Measurements from ENCODE around the gene TENT5A. TPM values are rescaled to one million over a fixed set of nuclear protein-coding genes. Genes with fewer than 3 reads are reported as not detected.

The TENT5A gene
- total and polyA plus RNA-seq, 4 donors, result 4.0 to 13.6 (median 11.4) TPM

DNA sequence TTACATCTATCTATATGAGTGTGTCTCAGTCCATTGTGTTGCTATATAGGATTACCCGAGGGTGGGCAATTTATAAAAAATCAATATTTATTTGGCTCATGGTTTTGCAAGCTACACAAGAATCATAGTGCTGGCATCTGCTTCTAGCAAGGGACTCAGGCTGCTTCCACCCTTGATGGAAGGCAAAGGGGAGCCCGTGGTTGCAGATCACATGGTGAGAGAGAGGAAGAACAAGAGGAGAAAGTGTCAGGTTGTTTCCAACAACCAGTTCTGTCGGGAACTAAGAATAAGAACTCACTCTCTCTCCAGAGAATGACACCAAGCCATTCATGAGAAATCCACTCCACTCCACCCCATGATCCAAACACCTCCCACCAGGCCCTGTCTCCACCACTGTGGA, 48.2 kb upstream of the TENT5A start (continued):
- TF ChIP-seq ZBTB33 (IDR thresholded peaks at IDR 0.05) (no peak), YY1 (IDR thresholded peaks at IDR 0.05) (no peak)

GRCh38 chr6:81799323-81799722, 46.8 kb upstream of the TENT5A start:
- no peak overlapping the region for H3K27ac ChIP-seq (ENCODE audit: low read depth in 1 of 2, low read length in 2 of 2)
- WGBS, result 82% methylated on average over 1 of the region's 1 CpG
- no peak overlapping the region for H3K4me3 ChIP-seq (ENCODE audit: low read depth in 1 of 3, low read length in 3 of 3)
- no peaks in the 10 kb centered on the region for H3K36me3 ChIP-seq (ENCODE audit: control insufficient read depth in 4 of 4, insufficient read depth in 3 of 4, low read depth in 1 of 4, low read length in 3 of 4)
- DNase-seq (ENCODE audit: low spot score), result no peak
- no peaks in the 10 kb centered on the region for H3K27me3 ChIP-seq (ENCODE audit: control insufficient read depth in 4 of 4, insufficient read depth in 4 of 4, low read length in 3 of 4)
- H3K9ac ChIP-seq (ENCODE audit: low read depth in 1 of 2, low read length in 2 of 2), result no peak overlapping the region
- no peaks in the 10 kb centered on the region for H3K4me1 ChIP-seq (ENCODE audit: control insufficient read depth in 4 of 4, insufficient read depth in 4 of 4, low read length in 3 of 4)
- no peaks in the 10 kb centered on the region for H3K9me3 ChIP-seq (ENCODE audit: control insufficient read depth in 4 of 4, low read length in 3 of 4)
- TF ChIP-seq YY1 (IDR thresholded peaks at IDR 0.05) (no peak), TAF1 (conservative IDR thresholded peaks at IDR 0.05) (no peak), RAD21 (IDR thresholded peaks at IDR 0.05) (no peak), HNF4A (conservative IDR thresholded peaks at IDR 0.05) (no peak), MAX (IDR thresholded peaks at IDR 0.05) (no peak), EGR1 (IDR thresholded peaks at IDR 0.05; ENCODE audit: low read depth in 2 of 2) (no peak), FOXA1 (IDR thresholded peaks at IDR 0.05) (no peak), SP1 (IDR thresholded peaks at IDR 0.05) (no peak), NR2F2 (IDR thresholded peaks at IDR 0.05) (no peak), HNF4G (IDR thresholded peaks at IDR 0.05) (no peak), FOXA2 (IDR thresholded peaks at IDR 0.05) (no peak), GABPA (IDR thresholded peaks at IDR 0.05 in 1 of 2, conservative IDR thresholded peaks at IDR 0.05 in 1 of 2) (no peak), JUND (IDR thresholded peaks at IDR 0.05) (no peak), RXRA (IDR thresholded peaks at IDR 0.05) (no peak), ZBTB33 (IDR thresholded peaks at IDR 0.05) (no peak)
- TF ChIP-seq, protein P1, sequence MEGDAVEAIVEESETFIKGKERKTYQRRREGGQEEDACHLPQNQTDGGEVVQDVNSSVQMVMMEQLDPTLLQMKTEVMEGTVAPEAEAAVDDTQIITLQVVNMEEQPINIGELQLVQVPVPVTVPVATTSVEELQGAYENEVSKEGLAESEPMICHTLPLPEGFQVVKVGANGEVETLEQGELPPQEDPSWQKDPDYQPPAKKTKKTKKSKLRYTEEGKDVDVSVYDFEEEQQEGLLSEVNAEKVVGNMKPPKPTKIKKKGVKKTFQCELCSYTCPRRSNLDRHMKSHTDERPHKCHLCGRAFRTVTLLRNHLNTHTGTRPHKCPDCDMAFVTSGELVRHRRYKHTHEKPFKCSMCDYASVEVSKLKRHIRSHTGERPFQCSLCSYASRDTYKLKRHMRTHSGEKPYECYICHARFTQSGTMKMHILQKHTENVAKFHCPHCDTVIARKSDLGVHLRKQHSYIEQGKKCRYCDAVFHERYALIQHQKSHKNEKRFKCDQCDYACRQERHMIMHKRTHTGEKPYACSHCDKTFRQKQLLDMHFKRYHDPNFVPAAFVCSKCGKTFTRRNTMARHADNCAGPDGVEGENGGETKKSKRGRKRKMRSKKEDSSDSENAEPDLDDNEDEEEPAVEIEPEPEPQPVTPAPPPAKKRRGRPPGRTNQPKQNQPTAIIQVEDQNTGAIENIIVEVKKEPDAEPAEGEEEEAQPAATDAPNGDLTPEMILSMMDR (IDR thresholded peaks at IDR 0.05; ENCODE audit: low read depth, low read length, missing input control), result no peak
- TF ChIP-seq, protein P2, sequence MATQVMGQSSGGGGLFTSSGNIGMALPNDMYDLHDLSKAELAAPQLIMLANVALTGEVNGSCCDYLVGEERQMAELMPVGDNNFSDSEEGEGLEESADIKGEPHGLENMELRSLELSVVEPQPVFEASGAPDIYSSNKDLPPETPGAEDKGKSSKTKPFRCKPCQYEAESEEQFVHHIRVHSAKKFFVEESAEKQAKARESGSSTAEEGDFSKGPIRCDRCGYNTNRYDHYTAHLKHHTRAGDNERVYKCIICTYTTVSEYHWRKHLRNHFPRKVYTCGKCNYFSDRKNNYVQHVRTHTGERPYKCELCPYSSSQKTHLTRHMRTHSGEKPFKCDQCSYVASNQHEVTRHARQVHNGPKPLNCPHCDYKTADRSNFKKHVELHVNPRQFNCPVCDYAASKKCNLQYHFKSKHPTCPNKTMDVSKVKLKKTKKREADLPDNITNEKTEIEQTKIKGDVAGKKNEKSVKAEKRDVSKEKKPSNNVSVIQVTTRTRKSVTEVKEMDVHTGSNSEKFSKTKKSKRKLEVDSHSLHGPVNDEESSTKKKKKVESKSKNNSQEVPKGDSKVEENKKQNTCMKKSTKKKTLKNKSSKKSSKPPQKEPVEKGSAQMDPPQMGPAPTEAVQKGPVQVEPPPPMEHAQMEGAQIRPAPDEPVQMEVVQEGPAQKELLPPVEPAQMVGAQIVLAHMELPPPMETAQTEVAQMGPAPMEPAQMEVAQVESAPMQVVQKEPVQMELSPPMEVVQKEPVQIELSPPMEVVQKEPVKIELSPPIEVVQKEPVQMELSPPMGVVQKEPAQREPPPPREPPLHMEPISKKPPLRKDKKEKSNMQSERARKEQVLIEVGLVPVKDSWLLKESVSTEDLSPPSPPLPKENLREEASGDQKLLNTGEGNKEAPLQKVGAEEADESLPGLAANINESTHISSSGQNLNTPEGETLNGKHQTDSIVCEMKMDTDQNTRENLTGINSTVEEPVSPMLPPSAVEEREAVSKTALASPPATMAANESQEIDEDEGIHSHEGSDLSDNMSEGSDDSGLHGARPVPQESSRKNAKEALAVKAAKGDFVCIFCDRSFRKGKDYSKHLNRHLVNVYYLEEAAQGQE (IDR thresholded peaks at IDR 0.05), result no peak
- TF ChIP-seq, protein P3, sequence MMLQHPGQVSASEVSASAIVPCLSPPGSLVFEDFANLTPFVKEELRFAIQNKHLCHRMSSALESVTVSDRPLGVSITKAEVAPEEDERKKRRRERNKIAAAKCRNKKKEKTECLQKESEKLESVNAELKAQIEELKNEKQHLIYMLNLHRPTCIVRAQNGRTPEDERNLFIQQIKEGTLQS (IDR thresholded peaks at IDR 0.05), result no peak

All from liver (tissue), 9 donors.